Measurements from ENCODE around the gene VANGL1. TPM values are rescaled to one million over a fixed set of nuclear protein-coding genes. Genes with fewer than 3 reads are reported as not detected.

The VANGL1 gene
- polyA plus RNA-seq, 1 donor, result 8.0 TPM

- no peak for DNase-seq
Observed at GRCh38 chr1:115669002-115669673, 27.4 kb downstream of the VANGL1 start.

DNA sequence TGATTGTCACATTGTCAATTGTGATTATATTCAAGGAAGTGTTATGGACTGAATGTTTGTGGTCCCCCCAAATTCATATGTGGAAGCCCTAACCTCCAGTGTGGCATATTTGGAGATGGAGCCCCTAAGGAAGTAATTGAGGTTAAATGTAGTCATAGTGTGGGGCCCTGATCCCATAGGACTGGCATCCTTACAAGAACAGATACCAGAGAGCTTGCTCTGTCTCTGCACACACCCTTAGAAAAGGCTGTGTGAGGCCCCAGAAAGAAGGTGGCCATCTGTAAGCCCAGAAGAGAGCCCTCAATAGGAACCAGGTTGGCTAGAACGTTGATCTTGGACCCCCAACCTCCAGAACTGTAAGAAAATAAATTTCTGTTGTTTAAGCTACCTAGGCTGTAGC lies 28.1 kb downstream of the VANGL1 start:
- no peak for DNase-seq

- DNase-seq, result no peak
Observed at GRCh38 chr1:115670476-115671175, 28.9 kb downstream of the VANGL1 start.

DNA sequence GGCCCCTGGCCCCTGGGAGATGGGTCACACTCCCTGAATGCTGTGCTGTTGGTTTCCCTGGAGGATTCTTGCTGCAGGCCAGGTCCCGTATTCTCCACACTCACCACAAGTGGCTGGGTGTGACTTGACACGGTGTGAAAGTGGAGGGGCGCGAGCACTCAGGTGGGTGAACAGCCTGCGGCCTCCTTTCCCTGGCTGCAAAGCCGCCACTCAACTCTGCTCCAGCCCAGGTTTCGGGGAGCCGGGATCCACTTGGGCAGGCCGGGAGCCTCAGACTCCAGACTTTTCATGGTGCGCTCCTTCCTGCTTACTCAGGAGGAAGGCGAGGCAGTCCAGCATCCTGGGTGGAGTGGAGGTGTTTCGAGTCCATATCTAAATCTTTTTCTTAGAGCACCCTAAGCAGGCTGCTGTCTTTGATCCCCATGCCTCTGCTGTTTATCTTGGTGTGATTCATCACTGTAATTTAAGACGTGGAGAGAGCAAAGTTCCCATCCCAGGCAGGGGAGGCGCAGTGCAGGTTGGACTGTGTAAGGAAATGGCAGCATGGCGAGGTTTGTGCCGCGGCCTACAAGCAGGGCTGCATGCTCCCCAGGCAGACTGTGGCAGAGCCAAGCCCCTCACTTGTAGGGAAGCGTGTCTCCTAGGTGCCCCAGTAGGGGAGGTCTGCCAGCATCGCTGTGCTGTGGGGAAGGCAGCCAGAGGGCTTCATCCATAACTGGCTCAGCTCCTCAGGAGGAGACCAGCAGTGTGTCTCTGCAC lies 29.6 kb downstream of the VANGL1 start:
- no peak for DNase-seq

DNA sequence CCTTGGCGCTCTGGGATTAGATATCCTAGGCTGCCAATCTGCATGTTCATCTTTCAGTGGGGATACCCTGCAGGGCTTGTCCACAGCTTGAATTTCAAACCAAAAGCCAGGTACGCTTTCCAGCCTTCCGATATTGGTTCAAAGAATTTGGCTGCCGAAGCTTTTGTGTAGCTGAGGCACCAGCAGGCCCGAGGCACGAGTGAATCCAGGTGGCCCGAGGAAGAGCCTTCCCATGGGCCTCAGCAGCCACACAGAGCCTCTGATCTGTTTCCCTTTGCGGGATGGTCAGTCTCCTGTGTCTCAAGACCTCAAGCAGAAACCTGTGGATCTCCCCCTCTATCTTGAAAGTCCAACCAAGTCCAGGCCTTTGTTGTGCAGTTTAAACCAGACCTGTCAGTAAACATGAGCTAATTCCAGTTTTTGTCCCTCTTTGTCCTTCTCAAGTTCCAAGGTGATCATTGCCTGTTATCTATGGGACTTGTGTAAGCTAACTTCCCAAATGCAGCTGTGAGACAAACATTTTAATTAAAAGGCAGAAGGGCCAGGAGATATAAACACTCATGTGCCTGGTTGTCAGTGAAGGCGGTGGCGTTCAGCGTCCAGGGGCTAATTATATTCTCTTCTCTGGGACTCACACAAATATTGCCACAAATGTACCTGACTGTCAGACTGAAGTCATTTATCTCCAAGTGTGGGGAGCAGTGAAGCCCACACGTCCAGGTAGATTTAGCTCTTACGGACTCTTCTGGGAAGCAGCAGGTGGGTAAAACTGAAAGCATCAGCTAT lies 30.6 kb downstream of the VANGL1 start:
- no peak for DNase-seq

GRCh38 chr1:115676498-115677181 lies 34.9 kb downstream of the VANGL1 start:
- no peak for DNase-seq

- DNase-seq, result no peak
Observed at GRCh38 chr1:115677182-115677555, 35.4 kb downstream of the VANGL1 start.

GRCh38 chr1:115677565-115677964 lies 35.8 kb downstream of the VANGL1 start:
- DNase-seq, result no peak

DNA sequence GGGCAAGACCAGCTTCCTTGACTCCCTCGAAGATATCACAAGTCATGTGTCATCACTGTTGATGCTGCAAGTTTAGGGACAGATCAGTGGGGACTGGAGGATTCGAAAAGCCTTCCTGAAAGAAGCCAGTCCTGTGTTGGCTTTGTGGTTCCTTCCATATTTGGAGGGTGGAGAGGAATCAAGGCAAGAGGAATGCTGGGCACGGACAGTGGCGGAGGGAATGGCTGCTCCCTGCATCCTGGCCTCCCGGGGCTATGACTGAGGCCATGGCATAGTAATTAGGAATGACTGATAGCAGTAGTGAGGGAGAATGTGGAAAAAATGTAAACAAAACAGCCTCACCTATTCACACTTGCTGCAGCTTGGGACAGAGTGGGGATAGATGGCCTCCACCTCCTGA lies 36.4 kb downstream of the VANGL1 start:
- DNase-seq, result no peak

DNA sequence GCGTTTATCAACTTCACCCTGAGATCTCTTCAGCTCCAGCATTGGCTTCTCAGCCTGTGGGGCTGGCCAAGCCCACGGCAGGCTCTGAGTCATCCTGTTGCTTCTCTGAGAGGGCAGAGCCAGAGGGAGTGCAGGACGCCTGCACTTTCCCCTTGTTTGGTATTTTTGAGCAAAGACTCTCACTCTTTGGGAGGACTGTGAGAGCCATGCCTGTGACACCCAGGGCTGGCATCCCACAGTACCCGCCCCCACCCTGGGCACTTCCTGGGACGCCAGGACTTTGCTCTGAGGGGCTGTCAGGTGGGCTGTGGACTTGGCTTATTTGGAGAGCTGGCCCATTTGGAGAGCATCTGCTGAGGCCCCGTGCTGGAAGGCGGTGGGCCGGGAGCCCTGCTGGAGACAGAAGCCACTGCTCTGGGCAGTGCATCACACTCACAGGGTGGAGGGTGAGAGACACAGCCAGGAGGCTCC lies 37.4 kb downstream of the VANGL1 start:
- no peak for DNase-seq

- no peak for DNase-seq
Observed at GRCh38 chr1:115680730-115681111, 39.0 kb downstream of the VANGL1 start.

- no peak for DNase-seq
Observed at GRCh38 chr1:115682792-115683191, 41.0 kb downstream of the VANGL1 start.

DNA sequence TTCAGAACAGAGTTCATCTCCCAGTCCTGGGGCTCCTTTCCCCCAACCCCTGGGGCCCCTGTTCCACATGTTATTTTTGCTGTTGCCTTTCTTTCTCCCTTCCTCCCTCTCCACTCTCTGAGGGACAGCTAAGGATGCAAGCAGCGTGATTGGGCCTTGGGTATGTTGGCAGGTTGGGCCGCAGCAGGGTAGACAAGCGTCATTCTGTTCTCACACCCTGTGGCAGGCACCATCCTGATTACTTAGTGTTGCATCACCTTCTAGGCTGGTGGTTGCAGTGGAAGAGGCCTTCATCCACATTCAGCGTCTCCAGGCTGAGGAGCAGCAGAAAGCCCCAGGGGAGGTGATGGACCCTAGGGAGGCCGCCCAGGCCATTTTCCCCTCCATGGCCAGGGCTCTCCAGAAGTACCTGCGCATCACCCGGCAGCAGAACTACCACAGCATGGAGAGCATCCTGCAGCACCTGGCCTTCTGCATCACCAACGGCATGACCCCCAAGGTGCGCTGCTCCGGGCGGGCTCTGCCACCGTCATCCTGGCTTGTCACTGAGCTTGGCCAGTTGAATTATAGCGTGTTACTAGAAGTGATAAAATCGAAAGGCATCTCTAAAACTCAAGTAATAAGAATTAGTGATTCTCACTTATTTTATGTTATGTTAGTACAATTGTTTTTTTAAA lies 43.4 kb downstream of the VANGL1 start:
- no peak for DNase-seq

DNA sequence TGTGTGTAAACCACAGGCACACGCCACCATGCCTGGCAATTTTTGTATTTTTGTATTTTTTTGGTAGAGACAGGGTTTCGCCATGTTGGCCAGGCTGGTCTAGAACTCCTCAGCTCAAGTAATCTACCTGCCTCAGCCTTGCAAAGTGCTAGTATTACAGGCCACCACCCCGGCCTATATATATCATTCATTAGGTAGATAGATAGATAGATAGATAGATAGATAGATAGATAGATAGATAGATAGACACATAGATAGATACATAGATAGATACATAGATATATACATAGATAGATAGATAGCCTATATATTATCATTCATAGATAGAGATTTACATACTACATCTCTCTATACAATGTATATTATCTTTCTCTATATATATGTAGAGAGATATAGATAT lies 46.0 kb downstream of the VANGL1 start:
- no peak for DNase-seq

DNA sequence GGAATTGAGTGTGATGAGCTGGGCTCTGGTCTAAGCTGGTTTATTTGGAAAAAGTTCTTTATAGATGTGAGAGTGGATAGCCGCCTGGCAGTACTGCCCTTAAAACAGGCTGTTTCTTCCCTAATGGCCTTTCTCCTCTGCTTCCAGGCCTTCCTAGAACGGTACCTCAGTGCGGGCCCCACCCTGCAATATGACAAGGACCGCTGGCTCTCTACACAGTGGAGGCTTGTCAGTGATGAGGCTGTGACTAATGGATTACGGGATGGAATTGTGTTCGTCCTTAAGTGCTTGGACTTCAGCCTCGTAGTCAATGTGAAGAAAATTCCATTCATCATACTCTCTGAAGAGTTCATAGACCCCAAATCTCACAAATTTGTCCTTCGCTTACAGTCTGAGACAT lies 49.2 kb downstream of the VANGL1 start:
- no peak for DNase-seq

DNA sequence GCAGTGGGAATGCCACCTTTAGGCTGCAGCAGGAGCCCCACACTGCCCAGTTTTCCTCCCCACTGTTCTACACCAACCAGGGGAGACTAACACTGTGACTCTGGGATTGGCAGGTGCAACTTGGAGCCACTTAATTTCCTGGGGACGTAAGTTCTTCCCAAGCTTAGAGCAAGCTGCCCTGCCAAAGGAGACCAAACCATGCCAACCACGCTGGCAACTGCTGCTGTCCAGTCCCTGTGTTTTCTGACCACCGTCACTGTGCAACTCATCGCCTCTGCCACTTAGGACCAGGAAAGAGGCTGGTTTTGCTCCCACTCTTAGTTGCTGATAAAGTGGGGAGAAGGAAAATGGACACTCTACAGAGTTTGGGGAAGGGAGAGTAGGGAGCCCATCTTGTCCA lies 50.5 kb downstream of the VANGL1 start:
- no peak for DNase-seq

DNA sequence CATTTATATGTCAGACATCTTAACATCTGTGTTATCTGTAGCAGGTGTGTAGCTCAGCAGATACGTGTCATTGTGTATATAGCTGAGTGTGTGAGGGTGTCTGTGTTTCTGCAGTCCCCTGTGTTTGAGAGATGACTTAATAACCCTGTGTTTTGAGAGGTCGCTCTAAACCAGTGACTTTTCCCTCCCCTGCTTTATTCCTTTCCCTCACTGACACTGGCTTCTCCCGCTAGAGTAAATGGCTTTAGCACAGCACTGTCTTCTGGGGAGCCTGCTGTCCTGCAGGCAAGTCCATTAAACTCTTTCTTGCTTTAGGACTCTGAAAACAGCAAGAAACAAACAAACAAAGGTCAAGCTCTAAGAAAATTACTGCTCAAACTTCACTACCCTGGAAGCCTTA lies 53.0 kb downstream of the VANGL1 start:
- no peak for DNase-seq

- no peak for DNase-seq
Observed at GRCh38 chr1:115697619-115698018, 55.8 kb downstream of the VANGL1 start.

GRCh38 chr1:115701090-115701489 lies 59.3 kb downstream of the VANGL1 start:
- no peak for DNase-seq

- DNase-seq, result no peak
Observed at GRCh38 chr1:115702959-115703358, 61.2 kb downstream of the VANGL1 start.

DNA sequence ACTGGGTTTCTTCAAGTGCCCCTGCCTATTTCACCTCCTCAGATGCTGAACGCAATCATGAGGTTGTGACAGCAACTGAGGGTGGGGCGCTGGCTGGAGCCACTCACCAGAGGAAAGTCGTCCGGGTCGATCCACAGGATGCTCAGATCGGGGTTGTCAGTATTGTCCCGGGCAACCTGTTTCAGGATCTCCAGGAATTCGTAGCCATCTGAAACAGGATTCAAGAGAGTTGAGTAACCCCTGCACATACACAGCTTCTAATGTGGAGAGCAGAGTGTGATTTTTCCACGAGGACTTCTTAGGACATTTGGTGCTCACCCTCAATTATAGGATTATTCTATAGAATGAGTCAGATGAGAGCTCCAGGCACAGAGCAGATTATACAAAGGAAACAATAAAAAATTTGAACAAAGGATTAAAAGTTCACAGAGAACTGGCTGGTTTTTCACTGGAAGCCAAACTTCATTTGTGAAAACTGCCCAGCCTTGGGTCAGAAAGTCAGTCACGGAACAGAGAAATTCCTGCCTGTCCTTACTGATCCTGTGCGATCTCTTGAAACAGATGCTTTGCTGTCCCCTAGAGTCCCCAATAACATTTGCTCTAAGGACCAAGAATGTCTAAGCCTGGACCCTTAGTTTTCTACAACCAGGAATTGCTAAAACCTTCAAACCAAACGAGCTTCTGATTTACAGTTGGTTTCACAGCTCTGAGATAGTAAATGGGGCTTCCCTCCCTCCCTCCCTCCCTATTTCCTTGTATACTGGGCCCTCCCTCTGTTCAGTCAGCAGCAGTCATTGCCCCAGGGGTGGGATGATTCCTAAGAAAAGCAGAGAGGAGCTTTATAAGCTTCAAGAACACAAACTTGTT lies 63.5 kb downstream of the VANGL1 start:
- DNase-seq, result no peak

All from hindlimb muscle (tissue), 1 donor.